HG03354 (cell line): ENCODE measurements around the gene SMIM41.
"Not testable (repeated sequence)": the region's sequence is repeated elsewhere in the genome, so short reads cannot be mapped to it uniquely, and the experiment has no call there.

Source experiments
- ATAC-seq: cut with Tn5 transposase; IDR thresholded peaks from one replicate; pipeline ENCODE4 v1.9.1; 2021; ENCODE audit warnings: mild to moderate bottlenecking; ENCODE audit not compliant: unreplicated experiment, poor library complexity, severe bottlenecking

SMIM41 gene

DNA sequence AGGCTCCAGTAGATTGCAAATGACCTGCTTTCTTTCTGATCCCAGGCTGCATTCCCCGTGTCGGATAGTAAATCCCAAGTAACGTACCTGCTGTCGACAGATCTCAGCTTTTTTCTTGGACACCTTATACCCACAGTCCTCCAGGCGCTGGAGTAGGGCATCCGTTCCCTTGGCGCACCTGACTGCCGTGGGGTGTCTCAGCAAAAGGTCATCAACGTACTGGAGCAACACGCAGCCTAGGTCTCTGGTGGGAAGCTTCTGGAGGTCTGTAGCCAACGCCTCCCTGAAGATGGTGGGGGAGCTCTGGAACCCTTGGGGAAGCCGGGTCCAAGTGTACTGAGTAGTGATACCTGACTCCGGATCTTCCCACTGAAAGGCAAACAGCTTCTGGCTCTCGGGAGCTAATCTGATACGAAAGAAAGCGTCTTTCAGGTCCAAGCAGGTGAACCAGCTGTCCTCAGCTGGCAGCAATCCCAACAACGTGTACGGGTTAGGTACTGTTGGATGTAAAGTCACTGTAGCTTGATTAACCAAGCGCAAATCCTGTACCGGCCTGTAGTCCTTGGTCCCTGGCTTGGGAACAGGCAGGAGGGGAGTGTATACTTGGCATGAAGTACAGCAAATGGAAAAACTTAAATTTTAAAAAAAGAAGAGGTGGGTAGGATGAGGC is 38.4 kb downstream of the SMIM41 start:
- ATAC-seq = not testable (repeated sequence)

DNA sequence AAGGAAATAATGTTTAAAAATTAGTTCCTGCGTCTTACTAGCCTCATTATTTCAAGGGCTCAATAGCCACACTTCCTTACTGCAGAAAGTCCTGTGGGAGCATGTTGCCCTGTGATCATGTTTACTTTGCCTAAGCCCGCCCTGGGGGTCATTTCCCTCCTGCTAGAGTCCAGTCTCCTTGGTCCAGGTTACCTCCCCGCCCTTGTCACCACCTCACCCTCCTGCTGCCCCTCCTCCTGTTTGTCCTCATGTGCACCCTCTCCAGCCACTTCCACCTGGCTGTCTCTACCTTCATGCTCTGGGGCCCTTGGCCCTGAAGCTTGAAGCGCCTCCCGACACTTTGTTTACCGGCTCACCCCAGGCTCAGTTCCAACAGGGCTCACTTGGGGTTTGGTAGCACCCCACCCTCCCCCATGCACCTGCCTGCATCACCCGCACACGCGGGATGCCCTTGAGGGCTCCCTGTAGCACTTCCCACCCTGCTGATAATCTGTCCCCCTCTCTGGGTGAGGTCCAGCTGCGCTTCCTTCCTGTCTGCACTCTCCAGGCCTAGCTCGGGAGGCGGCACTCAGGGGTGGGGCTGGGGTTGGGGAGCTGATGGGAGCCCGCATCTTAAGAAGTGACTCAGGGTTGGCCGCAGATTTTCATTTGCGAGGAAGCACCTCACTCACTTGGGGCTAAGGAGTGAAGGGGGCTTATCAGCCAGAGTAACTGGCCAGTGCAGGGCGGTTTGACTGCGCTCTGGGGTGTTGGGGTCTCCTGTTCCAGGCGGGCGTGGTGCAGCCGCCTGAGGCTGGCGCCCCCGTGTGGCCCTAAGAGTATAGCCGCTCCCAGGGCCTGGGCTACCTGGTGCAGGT is 40.1 kb downstream of the SMIM41 start:
- peak; percentile 28 for ATAC-seq

DNA sequence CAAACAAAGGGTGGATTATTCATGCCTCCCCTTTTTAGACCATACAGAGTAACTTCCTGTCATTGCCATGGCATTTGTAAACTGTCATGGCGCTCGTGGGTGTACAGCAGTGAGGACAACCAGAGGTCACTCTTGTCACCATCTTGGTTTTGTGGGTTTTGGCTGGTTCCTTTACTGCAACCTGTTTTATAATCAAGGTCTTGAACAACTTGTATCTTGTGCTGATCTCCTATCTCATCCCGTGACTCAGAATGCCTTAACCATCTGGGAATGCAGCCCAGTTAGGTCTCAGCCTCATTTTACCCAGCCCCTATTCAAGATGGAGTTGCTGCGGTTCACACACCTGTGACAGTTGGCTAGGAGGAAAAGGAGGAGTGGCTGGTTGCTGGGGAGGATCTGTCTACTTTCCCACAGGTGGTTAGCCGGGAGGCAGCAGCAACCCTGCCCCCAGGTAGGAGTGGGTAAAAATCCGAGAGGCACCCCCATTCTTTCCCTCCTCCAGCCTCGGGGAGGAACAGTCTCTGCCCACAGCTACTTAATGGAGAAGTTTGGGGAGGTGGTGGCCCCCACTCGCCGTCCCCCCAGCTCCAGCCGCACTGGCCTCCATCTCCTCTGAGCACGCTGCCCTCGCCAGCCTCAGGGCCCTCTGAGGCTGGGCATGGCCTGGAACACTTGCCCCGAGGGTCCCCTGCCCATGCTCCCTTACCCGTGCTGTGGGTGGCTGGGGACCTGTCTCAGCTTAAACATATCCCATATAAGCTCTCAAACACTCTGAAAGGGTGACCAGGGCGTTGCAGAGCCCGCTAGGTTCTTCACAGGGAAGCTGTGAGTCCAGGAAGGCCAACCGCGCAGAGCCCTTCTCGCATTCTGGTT is 41.7 kb downstream of the SMIM41 start:
- ATAC-seq = no peak

DNA sequence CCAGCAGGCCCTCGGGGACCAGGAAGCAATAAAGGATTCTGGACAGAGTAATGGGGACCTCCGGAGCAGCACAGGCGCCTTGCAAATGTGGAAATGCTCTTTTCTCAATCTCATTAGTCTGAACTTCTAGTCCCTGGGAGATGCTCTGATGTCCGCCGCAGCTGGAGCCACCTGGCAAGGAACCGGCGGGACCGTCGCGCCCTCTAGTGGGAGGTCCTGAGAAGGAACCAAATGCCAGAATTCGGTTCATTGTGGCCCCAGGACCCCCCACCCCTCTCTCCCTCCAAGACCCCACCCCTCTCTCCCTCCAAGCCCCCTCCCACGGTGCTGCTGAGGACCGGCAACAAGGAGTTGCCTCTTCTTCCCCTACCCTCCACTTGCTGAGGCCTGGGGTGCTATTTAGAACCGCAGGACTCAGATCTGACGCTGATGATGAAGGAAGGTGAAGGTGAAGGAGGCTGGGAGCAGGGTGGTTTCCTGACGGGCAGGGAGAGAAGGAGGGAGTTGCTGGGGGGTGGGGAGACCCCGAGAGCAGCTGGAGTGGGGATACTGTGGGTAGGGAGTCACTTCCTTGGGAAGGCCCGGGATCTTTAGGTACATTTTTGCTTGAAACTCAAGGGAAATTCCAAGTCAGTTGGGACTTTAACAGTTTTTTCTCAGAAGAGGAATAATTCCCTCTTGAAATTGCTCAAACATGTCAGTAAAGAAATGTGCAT is 42.5 kb downstream of the SMIM41 start:
- no peak for ATAC-seq

DNA sequence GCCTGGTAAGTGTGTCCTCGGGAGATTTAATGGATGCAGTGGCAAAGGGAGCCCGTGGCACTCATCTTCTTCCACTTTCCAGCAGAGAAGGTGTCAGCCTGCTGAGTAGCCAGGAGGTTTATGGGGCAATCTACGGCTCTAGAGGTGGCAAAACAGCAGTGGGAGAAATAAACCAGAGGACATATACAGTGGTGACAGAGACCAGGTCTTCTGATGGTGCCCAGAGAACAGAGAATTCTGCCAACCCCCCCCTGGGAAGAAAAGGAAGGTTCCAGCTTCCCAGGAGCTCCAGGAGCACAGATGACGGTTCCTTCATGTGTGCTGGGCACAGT is 43.0 kb downstream of the SMIM41 start:
- ATAC-seq = no peak

DNA sequence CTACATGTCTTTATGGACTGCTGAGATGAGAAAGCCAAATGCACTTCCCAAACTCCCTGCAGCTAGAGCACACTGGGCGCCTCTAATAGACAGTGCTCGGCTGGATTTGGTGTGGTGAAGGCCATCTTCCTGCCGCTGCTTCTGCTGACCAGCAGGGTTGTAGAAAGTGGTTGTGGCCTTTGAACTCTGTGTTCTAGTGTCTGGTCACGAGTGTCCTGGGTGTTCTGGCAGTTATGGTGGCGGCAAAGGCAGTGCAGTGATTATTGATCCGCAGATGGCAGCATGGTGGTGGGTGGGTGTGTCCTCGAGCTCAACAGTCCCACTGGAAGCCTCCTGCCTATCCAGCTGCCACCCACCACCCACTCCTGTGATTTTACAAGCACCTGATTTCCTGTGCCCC is 43.4 kb downstream of the SMIM41 start:
- no peak for ATAC-seq

DNA sequence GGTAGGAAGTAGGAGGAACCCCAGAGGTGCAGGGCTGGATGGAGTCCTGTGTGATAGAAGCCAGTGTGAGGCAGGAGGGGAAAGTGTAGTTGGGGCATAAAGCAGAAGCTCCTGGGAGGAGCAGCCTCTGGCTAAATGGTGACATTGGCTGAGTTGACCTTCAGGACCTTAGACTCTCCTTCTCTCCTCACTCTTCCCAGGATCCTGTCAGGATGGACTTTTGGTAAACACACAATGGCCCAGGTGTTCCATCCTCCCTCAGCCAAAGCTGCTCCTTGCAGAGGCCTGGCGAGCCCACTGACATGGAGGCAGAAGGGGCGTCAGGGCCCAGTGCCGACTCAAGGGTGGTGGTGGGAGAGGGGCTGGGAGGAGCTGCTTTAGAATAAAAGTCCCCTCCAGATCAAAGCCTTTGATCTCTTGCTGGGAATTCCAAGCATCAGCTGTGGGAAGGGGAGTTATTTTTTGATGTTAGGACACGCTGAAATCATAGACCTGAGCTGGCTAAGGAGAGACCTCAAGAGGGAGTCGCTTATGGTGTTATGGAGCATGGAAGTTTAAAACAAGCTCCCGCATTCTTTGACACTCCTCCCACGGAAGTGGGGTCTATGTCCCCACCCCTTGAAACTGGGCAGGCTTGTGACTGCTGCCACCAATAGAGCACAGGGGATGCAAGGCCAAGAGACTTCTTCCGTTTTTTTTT is 44.1 kb downstream of the SMIM41 start:
- no peak for ATAC-seq

DNA sequence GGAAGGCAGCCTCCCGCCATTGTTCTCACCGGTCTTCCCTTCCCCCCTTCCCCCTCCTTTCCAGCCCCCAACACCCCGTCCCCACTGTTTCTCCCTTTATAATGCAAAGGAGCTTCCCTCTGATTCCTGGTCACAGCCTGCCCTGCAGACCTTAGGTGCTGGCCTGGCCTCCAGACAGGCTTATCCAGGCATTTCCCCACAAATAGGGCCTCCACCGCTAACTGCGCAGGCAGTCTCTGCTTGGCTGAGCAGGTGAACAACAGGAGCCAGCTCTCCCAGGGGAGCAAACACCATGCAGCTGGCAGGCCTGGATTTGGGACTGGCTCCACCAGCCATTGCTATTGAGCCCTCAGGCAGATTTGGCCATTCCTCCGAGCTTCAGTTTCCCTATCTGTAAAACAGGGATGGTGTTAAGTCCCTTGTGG is 46.0 kb downstream of the SMIM41 start:
- no peak for ATAC-seq

DNA sequence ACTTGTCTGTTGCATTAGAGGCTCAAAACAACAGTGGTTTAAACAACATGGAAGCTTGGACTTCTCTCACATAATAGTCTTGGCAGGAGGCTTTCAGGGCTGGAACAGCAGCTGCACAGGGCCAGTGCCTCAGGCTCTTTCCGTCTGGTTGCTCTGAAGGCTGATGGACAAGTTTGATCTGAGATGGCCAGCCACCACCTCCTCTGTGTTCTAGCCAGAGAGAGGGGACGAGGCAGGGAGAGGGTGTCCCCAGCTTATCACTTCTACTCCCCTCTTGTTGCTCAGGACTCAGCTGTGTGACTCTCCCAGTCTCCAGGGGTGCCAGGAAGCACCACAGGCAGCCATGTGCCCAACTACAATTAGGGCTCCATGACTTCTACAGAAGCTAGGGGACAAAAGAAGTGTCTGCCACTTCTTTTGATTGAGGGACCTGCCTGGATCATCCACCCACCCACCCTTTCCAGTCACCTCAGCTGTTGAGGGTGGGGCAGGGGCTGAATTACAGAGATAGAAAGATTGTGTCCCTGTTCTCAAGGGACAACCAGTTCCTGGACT is 46.6 kb downstream of the SMIM41 start:
- ATAC-seq = no peak

DNA sequence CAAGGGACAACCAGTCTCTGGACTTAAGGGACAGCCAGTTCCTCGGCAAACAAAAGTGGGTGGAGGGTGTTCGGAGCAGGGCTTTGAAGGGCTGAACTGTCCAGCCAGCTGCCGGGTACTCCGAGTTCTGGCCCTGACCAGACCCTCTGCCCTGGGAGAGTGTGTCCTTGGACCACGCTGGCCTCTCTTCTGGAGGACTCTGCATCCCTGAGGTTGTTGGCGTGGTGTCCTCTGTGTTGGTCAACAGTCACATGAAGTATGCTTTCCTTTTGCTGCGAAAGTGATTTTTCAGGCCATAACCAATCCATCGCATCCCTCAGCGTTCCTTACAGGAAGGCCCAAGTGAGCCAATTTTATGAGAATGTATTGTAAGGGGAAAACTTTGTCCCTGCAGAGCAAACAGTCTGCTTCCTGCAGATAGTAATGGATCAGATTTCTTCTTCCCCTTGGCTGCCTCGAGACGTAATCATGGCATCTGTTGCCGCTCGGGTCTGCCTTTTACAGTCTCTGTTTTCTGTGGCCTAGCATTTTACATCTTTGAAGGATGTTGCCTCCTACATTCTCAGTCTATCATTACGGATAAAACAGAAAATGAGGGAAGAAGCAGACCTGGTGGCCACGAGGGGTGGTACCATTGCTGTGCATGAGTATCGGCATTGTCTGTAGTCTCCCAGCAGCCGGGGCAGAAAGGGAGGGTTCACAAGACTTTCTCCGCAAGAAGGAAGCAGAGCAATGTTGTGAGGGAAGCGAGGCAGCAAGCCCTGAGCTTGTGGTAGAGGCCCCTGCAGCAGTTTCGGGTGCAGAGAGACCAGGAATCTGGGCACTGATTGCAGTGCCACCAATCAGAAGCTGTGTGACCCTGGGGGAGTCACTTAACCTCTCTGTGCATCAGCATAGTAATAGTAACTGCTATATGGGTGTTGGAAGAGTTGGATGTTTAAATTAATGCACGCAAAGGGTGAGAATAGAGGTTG is 47.4 kb downstream of the SMIM41 start:
- no peak for ATAC-seq

DNA sequence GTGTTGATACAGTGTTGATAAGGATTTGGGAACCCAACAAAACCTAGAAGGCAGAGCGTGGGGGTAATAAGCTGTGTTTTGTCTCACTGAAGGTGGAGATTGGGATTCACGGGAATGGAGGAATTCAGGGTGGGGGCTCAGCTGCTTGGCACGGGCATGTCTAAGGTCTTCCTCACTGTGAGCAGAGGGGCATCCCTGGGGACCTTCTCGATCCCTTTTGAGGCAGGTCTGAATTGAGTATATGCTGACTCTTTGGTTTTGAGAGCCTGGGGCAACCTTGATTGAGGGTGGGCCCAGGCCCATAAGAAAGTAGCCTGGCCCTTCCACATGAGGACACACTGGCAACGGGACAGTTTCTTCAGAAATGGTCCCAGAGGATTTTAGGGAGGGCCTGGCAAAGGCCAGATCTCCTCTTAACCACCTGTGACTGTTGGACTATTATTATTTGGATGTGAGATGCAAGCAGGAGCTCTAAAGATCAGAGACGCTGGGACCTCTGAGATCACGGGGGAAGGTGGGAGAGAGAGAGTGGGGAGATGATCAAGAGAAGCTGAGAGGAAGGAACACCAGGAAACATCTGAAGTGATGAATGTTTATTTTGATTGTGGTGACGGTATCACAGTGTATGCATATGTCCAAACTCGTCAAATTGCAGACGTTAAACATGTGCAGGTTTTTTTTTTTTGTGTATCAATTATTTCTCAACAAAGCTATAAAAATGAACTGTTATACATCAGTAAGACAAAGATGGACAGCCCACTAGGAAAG is 48.4 kb downstream of the SMIM41 start:
- no peak for ATAC-seq

DNA sequence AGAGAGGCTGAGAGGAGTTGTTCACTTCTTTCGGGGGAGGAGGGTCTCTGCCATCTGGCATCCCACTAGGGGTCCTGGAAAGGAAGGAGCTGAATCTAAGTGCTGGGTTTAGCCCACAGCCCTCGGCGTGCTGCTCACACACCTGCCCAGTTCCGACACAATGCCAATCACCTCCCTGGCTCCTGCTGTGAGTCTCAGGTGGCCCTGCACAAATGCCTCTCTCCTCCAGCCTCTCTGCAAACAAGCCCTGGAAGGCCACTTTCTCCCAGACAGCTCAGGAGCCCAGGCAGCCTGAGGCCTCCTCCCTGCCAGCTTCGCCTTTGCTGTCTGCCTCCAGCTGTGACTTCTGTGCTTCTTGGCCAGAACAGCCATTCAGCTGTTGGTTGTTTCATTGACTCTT is 51.2 kb downstream of the SMIM41 start:
- no peak for ATAC-seq

DNA sequence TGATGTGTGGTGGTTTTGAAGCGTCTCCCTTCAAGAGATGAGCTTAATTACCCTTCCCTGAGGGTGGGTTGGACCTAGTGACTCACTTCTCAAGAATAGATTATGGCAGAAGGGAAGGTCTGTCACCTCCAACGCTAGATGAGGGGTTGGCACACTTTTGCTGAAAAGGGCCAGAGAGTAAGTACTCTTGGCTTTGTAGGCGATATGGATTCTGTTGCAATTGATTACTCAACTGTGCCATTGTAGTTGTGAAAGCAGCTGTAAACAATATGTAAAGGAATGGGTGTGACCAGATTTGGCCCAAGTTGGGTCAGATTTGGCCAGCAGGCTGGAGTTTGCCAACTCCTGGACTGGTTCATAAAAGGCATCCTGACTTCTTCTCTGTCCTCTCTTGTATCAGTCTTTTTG is 53.3 kb downstream of the SMIM41 start:
- ATAC-seq = no peak

DNA sequence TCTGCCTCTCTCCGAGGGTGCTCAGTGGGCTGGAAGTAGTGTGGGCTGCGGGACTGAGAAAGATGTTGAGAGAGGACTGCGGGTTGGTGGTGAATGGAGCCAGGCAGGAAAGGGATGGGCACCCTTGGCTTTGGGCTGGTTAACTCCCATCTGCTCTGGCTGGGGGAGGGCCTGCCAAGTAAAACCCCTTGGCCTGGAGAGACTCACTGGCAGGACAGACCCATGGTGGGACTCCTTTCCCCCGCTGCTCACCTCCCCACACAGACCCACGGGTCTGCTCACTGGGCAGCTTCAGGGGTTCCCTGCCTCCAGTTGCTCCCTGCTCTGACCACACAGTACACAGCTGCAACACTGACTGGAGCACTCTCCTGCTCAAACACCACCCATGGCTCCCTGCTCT is 58.2 kb downstream of the SMIM41 start:
- no peak for ATAC-seq

DNA sequence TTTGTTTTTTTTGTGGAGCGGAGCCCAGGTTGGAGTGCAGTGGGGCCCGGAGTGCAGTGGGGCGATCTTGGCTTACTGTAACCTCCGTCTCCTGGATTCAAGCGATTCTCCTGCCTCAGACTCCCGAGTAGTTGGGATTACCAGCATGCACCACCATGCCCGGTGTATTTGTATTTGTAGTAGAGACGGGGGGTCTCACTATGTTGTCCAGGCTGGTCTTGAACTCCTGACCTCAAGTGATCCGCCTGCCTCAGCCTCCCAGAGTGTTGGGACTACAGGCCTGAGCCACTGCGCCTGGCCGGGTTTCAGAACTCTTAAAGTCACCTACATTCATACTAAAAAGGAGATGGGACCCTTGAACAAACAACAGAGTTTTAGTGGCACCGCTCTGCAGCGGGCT is 59.6 kb downstream of the SMIM41 start:
- ATAC-seq = no peak

DNA sequence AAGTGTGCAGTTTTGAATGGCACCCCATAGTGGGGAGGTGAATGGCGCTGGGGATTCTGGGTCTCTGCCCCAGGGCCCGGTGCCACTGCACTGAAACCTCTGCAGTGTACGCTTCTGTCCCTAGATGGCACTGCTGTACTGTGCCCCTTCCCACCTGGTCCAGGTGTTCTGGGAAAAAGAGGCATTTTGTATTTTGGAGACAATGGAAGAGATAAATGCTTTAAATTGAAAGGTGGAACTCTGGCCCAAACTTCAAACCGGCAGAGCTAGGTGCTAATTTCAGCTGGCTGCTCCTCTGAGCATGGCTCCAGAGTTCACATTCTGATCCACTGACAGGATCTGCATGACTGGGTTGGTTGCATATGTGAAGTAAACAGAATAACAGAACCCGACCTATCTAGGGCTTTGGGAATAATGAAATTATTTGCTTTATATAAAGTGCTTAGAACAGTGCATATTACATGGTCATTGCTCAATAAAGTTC is 60.1 kb downstream of the SMIM41 start:
- no peak for ATAC-seq

DNA sequence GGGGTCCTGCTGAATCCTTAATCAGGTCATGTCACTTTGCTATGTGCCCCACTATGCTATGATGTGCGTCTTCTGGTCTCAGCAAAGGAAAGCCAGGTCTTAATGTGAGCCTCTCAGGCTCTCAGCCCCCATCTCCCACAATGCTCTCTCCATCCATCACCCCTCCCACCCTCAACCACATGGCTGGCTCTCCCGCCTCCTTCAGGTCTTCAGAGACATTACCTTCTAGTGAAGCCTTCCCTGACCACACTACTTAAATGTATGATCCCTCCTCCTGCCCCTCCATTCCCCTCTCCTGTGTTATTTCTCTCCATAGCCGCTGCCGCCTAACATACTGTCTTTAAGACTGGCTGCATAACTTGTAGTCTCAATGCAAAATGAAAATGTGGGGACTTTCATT is 61.8 kb downstream of the SMIM41 start:
- ATAC-seq = no peak
